A549 treated with Mapracorat at 1 μM for 4 hours (cell line): ENCODE data around the gene IVL. TPM values are rescaled to one million over a fixed set of nuclear protein-coding genes. Genes with fewer than 3 reads are reported as not detected.

Experiments
- total RNA-seq: library from RNA; stranded (reverse); fragments of 200-300 nt; extraction: Qiagen RNA extraction; gene quantifications from 5 replicates; pipeline ENCODE4 v1.2.3, GENCODE V29; 2022

IVL gene
- 0.06 to 0.13 TPM (median 0.10 TPM) in 3 of 5 replicates, not detected in the others for total RNA-seq

GRCh38 chr1:152907686-152908601 lies at the start of gene IVL:
Gene IVL (plus strand): TSS chr1:152908546. CDS start chr1:152909798, 1,252 bp downstream.

DNA sequence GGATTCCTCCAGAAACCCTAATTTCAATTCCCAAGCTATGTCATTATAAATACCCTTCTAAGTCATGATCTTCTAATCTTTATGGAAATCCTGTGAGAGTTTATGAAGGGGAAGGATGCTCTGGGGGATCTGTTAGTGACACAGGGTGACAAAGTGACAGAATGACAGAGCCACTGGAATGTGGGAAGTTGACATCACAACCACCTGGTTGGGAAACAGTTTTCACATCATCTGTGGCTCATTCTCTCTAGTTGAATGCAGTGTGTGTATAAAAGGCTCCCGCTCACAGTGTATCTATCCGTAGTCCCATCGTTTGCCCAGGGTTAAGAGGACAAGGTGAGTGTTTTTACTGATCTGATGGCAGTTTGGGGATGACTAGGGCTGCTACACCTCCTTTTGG lies 48.6 kb upstream of the IVL start, which contains the start of gene LCE7A:
LCE7A (plus strand) TSS at position 301 of the 400 bp plus-strand sequence. CDS start 702 bp downstream, outside the sequence.

GRCh38 chr1:152878042-152878441 lies 30.3 kb upstream of the IVL start, which contains the start of gene SMCP:
Gene SMCP (plus strand): TSS chr1:152878322. CDS start chr1:152884423, 6,101 bp downstream.

GRCh38 chr1:152946651-152947256 lies 38.4 kb downstream of the IVL start, which contains the start of gene SPRR5:
Gene SPRR5 (plus strand): TSS chr1:152947206. CDS start chr1:152948555, 1,349 bp downstream.

Other genes starting within 250 kb of the IVL start
- not detected in 5 replicates for gene LCE2D, start 245.2 kb upstream of the IVL start, total RNA-seq
- not detected in 5 replicates for gene LCE2C, start 233.3 kb upstream of the IVL start, total RNA-seq
- not detected in 5 replicates for gene LCE2B, start 222.4 kb upstream of the IVL start, total RNA-seq
- gene LCE2A, start 210.2 kb upstream of the IVL start, total RNA-seq, result not detected in 5 replicates
- gene LCE4A, start 200.4 kb upstream of the IVL start, total RNA-seq, result not detected in 5 replicates
- not detected in 5 replicates for gene KPRP, start 150.5 kb upstream of the IVL start, total RNA-seq
- gene LCE1F, start 133.4 kb upstream of the IVL start, total RNA-seq, result not detected in 5 replicates
- 0.18 TPM in 1 of 5 replicates, not detected in the others for gene LCE1E, start 122.3 kb upstream of the IVL start, total RNA-seq
- not detected in 5 replicates for gene LCE1D, start 111.8 kb upstream of the IVL start, total RNA-seq
- gene LCE1C, start 101.9 kb upstream of the IVL start, total RNA-seq, result not detected in 5 replicates
- not detected in 5 replicates for gene LCE1B, start 96.6 kb upstream of the IVL start, total RNA-seq
- gene LCE1A, start 81.1 kb upstream of the IVL start, total RNA-seq, result not detected in 5 replicates
- gene LCE6A, start 65.7 kb upstream of the IVL start, total RNA-seq, result not detected in 5 replicates
- not detected in 5 replicates for gene LCE7A, start 48.5 kb upstream of the IVL start, total RNA-seq
- gene SMCP, start 30.2 kb upstream of the IVL start, total RNA-seq, result not detected in 5 replicates
- gene SPRR5, start 38.7 kb downstream of the IVL start, total RNA-seq, result not detected in 5 replicates
- not detected in 5 replicates for gene SPRR4, start 62.1 kb downstream of the IVL start, total RNA-seq
- gene SPRR1A, start 75.5 kb downstream of the IVL start, total RNA-seq, result not detected in 5 replicates
- gene SPRR3, start 93.2 kb downstream of the IVL start, total RNA-seq, result not detected in 5 replicates
- gene SPRR1B, start 122.7 kb downstream of the IVL start, total RNA-seq, result not detected in 5 replicates
- not detected in 5 replicates for gene SPRR2D, start 132.6 kb downstream of the IVL start, total RNA-seq
- gene SPRR2A, start 149.0 kb downstream of the IVL start, total RNA-seq, result not detected in 5 replicates
- gene SPRR2B, start 163.1 kb downstream of the IVL start, total RNA-seq, result not detected in 5 replicates
- not detected in 5 replicates for gene SPRR2E, start 186.0 kb downstream of the IVL start, total RNA-seq
- gene SPRR2F, start 205.0 kb downstream of the IVL start, total RNA-seq, result not detected in 5 replicates
- gene SPRR2G, start 242.3 kb downstream of the IVL start, total RNA-seq, result not detected in 5 replicates